ACC112 (cell line): ENCODE results near the gene MUC6.

ENCODE experiments used
- H2AFZ ChIP-seq: fragments of 200-600 bp; sonication (generic); one replicate; pipeline ENCODE4 v1.6.0; 2017; ENCODE audit warnings: antibody characterized with exemption, low read length; ENCODE audit not compliant: unreplicated experiment
- H3K27ac ChIP-seq: fragments of 200-600 bp; sonication (generic); 2 replicates; pipeline ENCODE4 v1.5.1; 2014; ENCODE audit warnings: low read depth, mild to moderate bottlenecking, antibody characterized with exemption, low read length, moderate library complexity
- H3K27me3 ChIP-seq: fragments of 200-600 bp; sonication (generic); 2 replicates; pipeline ENCODE4 v1.6.1; 2014; ENCODE audit warnings: mild to moderate bottlenecking, antibody characterized with exemption, low read length, moderate library complexity, mixed read lengths; ENCODE audit not compliant: insufficient read depth
- H3K36me3 ChIP-seq: fragments of 200-600 bp; sonication (generic); 2 replicates; pipeline ENCODE4 v1.6.1; 2016; ENCODE audit warnings: mild to moderate bottlenecking, antibody characterized with exemption, low read length, moderate library complexity, mixed read lengths; ENCODE audit not compliant: insufficient read depth
- H3K4me1 ChIP-seq: fragments of 200-600 bp; sonication (generic); one replicate; pipeline ENCODE4 v1.6.1; 2016; ENCODE audit warnings: low read length, mixed read lengths; ENCODE audit not compliant: insufficient read depth, unreplicated experiment, control insufficient read depth
- H3K4me3 ChIP-seq: fragments of 200-600 bp; sonication (generic); 2 replicates; pipeline ENCODE4 v1.5.1; 2014; ENCODE audit warnings: mild to moderate bottlenecking, low read depth, low read length
- H3K79me2 ChIP-seq: fragments of 200-600 bp; sonication (generic); one replicate; pipeline ENCODE4 v1.6.0; 2016; ENCODE audit warnings: low read length; ENCODE audit not compliant: control insufficient read depth, unreplicated experiment, insufficient read depth

MUC6 gene

GRCh38 chr11:1050581-1051355 lies 14.2 kb upstream of the MUC6 start:
- Histone ChIP-seq H3K4me3 (no peak overlapping the region), H2AFZ (no peak overlapping the region), H3K36me3 (no peaks in the 10 kb centered on the region), H3K27me3 (peaks cover 20% of the 10 kb centered on the region), H3K4me1 (no peaks in the 10 kb centered on the region), H3K79me2 (no peaks in the 10 kb centered on the region), H3K27ac (no peak overlapping the region)

GRCh38 chr11:1049911-1050580 lies 13.5 kb upstream of the MUC6 start:
- Histone ChIP-seq H3K27me3 (peaks cover 23% of the 10 kb centered on the region), H3K4me3 (no peak overlapping the region), H2AFZ (no peak overlapping the region), H3K27ac (no peak overlapping the region), H3K36me3 (no peaks in the 10 kb centered on the region), H3K4me1 (no peaks in the 10 kb centered on the region), H3K79me2 (no peaks in the 10 kb centered on the region)

- H2AFZ ChIP-seq: no peak overlapping the region
- H3K27ac ChIP-seq: no peak overlapping the region
- no peaks in the 10 kb centered on the region for H3K79me2 ChIP-seq
- H3K4me3 ChIP-seq: no peak overlapping the region
- peaks cover 27% of the 10 kb centered on the region for H3K27me3 ChIP-seq
- no peaks in the 10 kb centered on the region for H3K4me1 ChIP-seq
- no peaks in the 10 kb centered on the region for H3K36me3 ChIP-seq
These were observed 12.9 kb upstream of the MUC6 start for GRCh38 chr11:1049431-1049891.

- H3K4me3 ChIP-seq: no peak overlapping the region
- no peak overlapping the region for H2AFZ ChIP-seq
- no peaks in the 10 kb centered on the region for H3K4me1 ChIP-seq
- H3K79me2 ChIP-seq: no peaks in the 10 kb centered on the region
- peaks cover 27% of the 10 kb centered on the region for H3K27me3 ChIP-seq
- no peaks in the 10 kb centered on the region for H3K36me3 ChIP-seq
- H3K27ac ChIP-seq: no peak overlapping the region
These were observed 12.5 kb upstream of the MUC6 start for GRCh38 chr11:1049071-1049405.

- Histone ChIP-seq H3K27ac (no peak overlapping the region), H2AFZ (no peak overlapping the region), H3K79me2 (no peaks in the 10 kb centered on the region), H3K27me3 (peaks cover 31% of the 10 kb centered on the region), H3K4me1 (no peaks in the 10 kb centered on the region), H3K4me3 (no peak overlapping the region), H3K36me3 (no peaks in the 10 kb centered on the region)
These were observed 12.0 kb upstream of the MUC6 start for GRCh38 chr11:1048375-1049070.

GRCh38 chr11:1047595-1048156 lies 11.2 kb upstream of the MUC6 start:
- Histone ChIP-seq H3K4me1 (no peaks in the 10 kb centered on the region), H3K27me3 (peaks cover 35% of the 10 kb centered on the region), H3K4me3 (no peak overlapping the region), H3K27ac (no peak overlapping the region), H3K79me2 (no peaks in the 10 kb centered on the region), H3K36me3 (no peaks in the 10 kb centered on the region), H2AFZ (no peak overlapping the region)

GRCh38 chr11:1044160-1044559 lies 7.6 kb upstream of the MUC6 start:
- H3K27me3 ChIP-seq: peaks cover 44% of the 10 kb centered on the region
- no peaks in the 10 kb centered on the region for H3K36me3 ChIP-seq
- no peak overlapping the region for H2AFZ ChIP-seq
- H3K79me2 ChIP-seq: no peaks in the 10 kb centered on the region
- no peak overlapping the region for H3K4me3 ChIP-seq
- no peaks in the 10 kb centered on the region for H3K4me1 ChIP-seq
- no peak overlapping the region for H3K27ac ChIP-seq

- Histone ChIP-seq H3K27ac (no peak overlapping the region), H2AFZ (no peak overlapping the region), H3K4me3 (no peak overlapping the region), H3K79me2 (no peaks in the 10 kb centered on the region), H3K36me3 (no peaks in the 10 kb centered on the region), H3K4me1 (no peaks in the 10 kb centered on the region), H3K27me3 (peaks cover 39% of the 10 kb centered on the region)
These were observed 7.1 kb upstream of the MUC6 start for GRCh38 chr11:1043563-1044096.

- H3K27me3 ChIP-seq: peaks cover 37% of the 10 kb centered on the region
- no peaks in the 10 kb centered on the region for H3K79me2 ChIP-seq
- H2AFZ ChIP-seq: no peak overlapping the region
- H3K4me1 ChIP-seq: no peaks in the 10 kb centered on the region
- H3K27ac ChIP-seq: no peak overlapping the region
- no peak overlapping the region for H3K4me3 ChIP-seq
- H3K36me3 ChIP-seq: no peaks in the 10 kb centered on the region
These were observed 6.4 kb upstream of the MUC6 start for GRCh38 chr11:1042626-1043562.
